ENCODE results near the gene C9. TPM values are rescaled to one million over a fixed set of nuclear protein-coding genes. Genes with fewer than 3 reads are reported as not detected.
A peak's percentile ranks its signal among the peaks of the same experiment; 100 is the strongest.

The C9 gene
- total and polyA plus RNA-seq, 4 donors, result 128 to 3,238 (median 748) TPM

DNA sequence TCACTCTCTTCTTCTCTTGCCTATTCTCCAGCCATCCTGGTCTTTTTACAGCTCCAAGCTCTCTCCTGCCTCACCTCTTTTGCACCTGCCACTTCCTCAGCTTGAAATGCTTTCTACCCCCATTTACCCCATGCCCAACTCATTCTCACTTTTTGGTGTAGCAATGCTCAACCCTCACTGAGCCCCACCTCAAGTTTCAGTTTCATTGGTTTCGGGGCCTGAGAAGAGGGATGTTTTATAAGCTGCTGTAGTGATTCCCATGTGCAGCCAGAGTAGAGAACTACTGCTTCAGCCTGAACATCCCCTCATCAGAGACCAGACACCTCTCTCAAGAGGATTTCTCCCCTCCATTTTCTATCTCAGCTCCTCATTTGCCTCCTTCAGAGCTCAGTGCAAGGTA is 99.8 kb downstream of the C9 start (continued):
- TF ChIP-seq, protein P1, sequence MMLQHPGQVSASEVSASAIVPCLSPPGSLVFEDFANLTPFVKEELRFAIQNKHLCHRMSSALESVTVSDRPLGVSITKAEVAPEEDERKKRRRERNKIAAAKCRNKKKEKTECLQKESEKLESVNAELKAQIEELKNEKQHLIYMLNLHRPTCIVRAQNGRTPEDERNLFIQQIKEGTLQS (IDR thresholded peaks at IDR 0.05), result no peak
- TF ChIP-seq TAF1 (conservative IDR thresholded peaks at IDR 0.05) (no peak), RXRA (IDR thresholded peaks at IDR 0.05) (no peak), FOXA2 (IDR thresholded peaks at IDR 0.05) (no peak)

DNA sequence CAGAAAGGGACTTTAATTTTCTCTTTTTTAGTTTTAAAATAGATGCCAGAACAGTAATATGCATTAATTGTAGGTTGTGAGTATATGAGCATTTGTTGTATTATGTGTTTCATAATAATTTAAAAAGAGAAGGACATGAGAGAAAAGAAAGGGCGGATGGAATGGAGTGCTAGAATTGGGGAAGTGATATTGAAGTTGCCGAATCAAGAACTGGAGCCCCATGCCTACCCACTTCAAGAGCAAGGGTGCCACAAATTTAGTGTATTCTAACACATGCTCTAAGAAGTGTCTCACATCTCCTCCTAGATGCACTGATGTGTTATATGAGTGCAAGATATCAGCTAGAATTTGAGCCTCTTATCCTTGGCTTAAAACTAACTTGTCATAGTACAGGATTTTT is 101.3 kb downstream of the C9 start:
- no peak overlapping the region for H3K27ac ChIP-seq (ENCODE audit: low read depth in 1 of 2, low read length in 2 of 2)
- no peak overlapping the region for H3K9ac ChIP-seq (ENCODE audit: low read depth in 1 of 2, low read length in 2 of 2)
- no peaks in the 10 kb centered on the region for H3K27me3 ChIP-seq (ENCODE audit: control insufficient read depth in 4 of 4, insufficient read depth in 4 of 4, low read length in 3 of 4)
- no peak overlapping the region for H3K4me3 ChIP-seq (ENCODE audit: low read depth in 1 of 3, low read length in 3 of 3)
- TF ChIP-seq HNF4G (IDR thresholded peaks at IDR 0.05), result no peak
- DNase-seq (ENCODE audit: low spot score), result no peak
- H3K36me3 ChIP-seq (ENCODE audit: control insufficient read depth in 4 of 4, insufficient read depth in 3 of 4, low read depth in 1 of 4, low read length in 3 of 4), result no peaks in the 10 kb centered on the region
- no peaks in the 10 kb centered on the region for H3K9me3 ChIP-seq (ENCODE audit: control insufficient read depth in 4 of 4, low read length in 3 of 4)
- 86% methylated on average over 2 of the region's 2 CpGs for WGBS
- peaks cover 0 to 7% (median under 1%) of the 10 kb centered on the region in 4 donors for H3K4me1 ChIP-seq (ENCODE audit: control insufficient read depth in 4 of 4, insufficient read depth in 4 of 4, low read length in 3 of 4)

DNA sequence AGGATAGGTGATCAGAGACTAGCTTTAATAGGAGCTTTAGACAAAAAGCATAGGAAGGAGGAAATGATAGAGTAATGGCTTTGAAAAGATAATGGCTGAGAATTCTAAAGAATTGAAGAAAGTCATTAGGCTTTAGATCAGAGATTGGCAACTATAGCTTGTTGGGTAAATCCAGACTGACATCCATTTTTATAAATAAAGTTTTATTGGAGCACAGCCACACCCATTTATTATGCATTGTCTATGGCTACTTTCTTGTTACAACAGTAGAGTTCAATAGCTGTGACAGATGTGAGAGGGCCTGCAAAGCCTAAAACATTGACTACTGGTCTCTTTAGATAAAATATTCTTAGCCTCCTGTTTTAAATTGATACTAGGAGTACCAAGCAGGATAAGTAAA is 104.2 kb downstream of the C9 start:
- H3K4me1 ChIP-seq (ENCODE audit: control insufficient read depth in 4 of 4, insufficient read depth in 4 of 4, low read length in 3 of 4), result peaks cover 5 to 32% (median 5%) of the 10 kb centered on the region in 4 donors

DNA sequence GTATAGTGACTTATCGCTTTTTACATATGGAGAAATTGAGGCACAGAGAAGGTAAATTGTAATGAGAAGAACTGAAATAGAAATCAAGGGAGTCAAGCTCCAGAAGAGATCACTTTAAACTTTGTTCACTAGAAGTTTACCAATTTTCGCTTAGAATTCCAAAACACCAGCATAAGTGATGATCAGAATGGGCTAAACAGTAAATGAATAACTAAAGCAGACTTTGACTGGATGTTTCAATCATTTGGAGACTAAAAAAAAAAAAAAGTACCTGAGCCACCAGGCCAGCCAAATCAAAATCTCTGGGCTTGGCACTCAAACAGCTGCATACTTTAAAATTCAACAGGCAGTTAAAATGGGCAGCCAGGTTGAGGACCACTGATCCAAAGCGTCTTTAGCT is 106.7 kb downstream of the C9 start:
- 53% methylated on average over 3 of the region's 3 CpGs for WGBS
- no peak overlapping the region for H3K4me3 ChIP-seq (ENCODE audit: low read depth in 1 of 3, low read length in 3 of 3)
- no peak for DNase-seq (ENCODE audit: low spot score)
- H3K36me3 ChIP-seq (ENCODE audit: control insufficient read depth in 4 of 4, insufficient read depth in 3 of 4, low read depth in 1 of 4, low read length in 3 of 4), result no peaks in the 10 kb centered on the region
- no peak overlapping the region for H3K9ac ChIP-seq (ENCODE audit: low read depth in 1 of 2, low read length in 2 of 2)
- peak overlapping the region; percentile 54 to 68 for H3K27ac ChIP-seq (ENCODE audit: low read depth in 1 of 2, low read length in 2 of 2)
- H3K9me3 ChIP-seq (ENCODE audit: control insufficient read depth in 4 of 4, low read length in 3 of 4), result no peaks in the 10 kb centered on the region
- H3K27me3 ChIP-seq (ENCODE audit: control insufficient read depth in 4 of 4, insufficient read depth in 4 of 4, low read length in 3 of 4), result no peaks in the 10 kb centered on the region
- H3K4me1 ChIP-seq (ENCODE audit: control insufficient read depth in 4 of 4, insufficient read depth in 4 of 4, low read length in 3 of 4), result peaks cover 5 to 32% (median 5%) of the 10 kb centered on the region in 4 donors
- TF ChIP-seq, protein P2, sequence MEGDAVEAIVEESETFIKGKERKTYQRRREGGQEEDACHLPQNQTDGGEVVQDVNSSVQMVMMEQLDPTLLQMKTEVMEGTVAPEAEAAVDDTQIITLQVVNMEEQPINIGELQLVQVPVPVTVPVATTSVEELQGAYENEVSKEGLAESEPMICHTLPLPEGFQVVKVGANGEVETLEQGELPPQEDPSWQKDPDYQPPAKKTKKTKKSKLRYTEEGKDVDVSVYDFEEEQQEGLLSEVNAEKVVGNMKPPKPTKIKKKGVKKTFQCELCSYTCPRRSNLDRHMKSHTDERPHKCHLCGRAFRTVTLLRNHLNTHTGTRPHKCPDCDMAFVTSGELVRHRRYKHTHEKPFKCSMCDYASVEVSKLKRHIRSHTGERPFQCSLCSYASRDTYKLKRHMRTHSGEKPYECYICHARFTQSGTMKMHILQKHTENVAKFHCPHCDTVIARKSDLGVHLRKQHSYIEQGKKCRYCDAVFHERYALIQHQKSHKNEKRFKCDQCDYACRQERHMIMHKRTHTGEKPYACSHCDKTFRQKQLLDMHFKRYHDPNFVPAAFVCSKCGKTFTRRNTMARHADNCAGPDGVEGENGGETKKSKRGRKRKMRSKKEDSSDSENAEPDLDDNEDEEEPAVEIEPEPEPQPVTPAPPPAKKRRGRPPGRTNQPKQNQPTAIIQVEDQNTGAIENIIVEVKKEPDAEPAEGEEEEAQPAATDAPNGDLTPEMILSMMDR (IDR thresholded peaks at IDR 0.05; ENCODE audit: low read depth, low read length, missing input control), result no peak
- TF ChIP-seq, protein P3, sequence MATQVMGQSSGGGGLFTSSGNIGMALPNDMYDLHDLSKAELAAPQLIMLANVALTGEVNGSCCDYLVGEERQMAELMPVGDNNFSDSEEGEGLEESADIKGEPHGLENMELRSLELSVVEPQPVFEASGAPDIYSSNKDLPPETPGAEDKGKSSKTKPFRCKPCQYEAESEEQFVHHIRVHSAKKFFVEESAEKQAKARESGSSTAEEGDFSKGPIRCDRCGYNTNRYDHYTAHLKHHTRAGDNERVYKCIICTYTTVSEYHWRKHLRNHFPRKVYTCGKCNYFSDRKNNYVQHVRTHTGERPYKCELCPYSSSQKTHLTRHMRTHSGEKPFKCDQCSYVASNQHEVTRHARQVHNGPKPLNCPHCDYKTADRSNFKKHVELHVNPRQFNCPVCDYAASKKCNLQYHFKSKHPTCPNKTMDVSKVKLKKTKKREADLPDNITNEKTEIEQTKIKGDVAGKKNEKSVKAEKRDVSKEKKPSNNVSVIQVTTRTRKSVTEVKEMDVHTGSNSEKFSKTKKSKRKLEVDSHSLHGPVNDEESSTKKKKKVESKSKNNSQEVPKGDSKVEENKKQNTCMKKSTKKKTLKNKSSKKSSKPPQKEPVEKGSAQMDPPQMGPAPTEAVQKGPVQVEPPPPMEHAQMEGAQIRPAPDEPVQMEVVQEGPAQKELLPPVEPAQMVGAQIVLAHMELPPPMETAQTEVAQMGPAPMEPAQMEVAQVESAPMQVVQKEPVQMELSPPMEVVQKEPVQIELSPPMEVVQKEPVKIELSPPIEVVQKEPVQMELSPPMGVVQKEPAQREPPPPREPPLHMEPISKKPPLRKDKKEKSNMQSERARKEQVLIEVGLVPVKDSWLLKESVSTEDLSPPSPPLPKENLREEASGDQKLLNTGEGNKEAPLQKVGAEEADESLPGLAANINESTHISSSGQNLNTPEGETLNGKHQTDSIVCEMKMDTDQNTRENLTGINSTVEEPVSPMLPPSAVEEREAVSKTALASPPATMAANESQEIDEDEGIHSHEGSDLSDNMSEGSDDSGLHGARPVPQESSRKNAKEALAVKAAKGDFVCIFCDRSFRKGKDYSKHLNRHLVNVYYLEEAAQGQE (IDR thresholded peaks at IDR 0.05), result no peak
- TF ChIP-seq RAD21 (IDR thresholded peaks at IDR 0.05) (peak; percentile 29 to 43), SP1 (IDR thresholded peaks at IDR 0.05) (peak; percentile 83), YY1 (IDR thresholded peaks at IDR 0.05) (peak; percentile 20), FOXA2 (IDR thresholded peaks at IDR 0.05) (no peak), GABPA (IDR thresholded peaks at IDR 0.05 in 1 of 2, conservative IDR thresholded peaks at IDR 0.05 in 1 of 2) (no peak), HNF4G (IDR thresholded peaks at IDR 0.05) (peak; percentile 66)
- TF ChIP-seq, protein P4, sequence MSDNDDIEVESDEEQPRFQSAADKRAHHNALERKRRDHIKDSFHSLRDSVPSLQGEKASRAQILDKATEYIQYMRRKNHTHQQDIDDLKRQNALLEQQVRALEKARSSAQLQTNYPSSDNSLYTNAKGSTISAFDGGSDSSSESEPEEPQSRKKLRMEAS (IDR thresholded peaks at IDR 0.05), result peak; percentile 9

More for the DNA sequence above, 104.2 kb downstream of the C9 start:
- Histone ChIP-seq H3K36me3 (ENCODE audit: control insufficient read depth in 4 of 4, insufficient read depth in 3 of 4, low read depth in 1 of 4, low read length in 3 of 4) (no peaks in the 10 kb centered on the region), H3K27ac (ENCODE audit: low read depth in 1 of 2, low read length in 2 of 2) (no peak overlapping the region), H3K9ac (ENCODE audit: low read depth in 1 of 2, low read length in 2 of 2) (no peak overlapping the region), H3K9me3 (ENCODE audit: control insufficient read depth in 4 of 4, low read length in 3 of 4) (no peaks in the 10 kb centered on the region), H3K27me3 (ENCODE audit: control insufficient read depth in 4 of 4, insufficient read depth in 4 of 4, low read length in 3 of 4) (no peaks in the 10 kb centered on the region), H3K4me3 (ENCODE audit: low read depth in 1 of 3, low read length in 3 of 3) (no peak overlapping the region)
- TF ChIP-seq GABPA (IDR thresholded peaks at IDR 0.05 in 1 of 2, conservative IDR thresholded peaks at IDR 0.05 in 1 of 2) (no peak), NR2F2 (IDR thresholded peaks at IDR 0.05) (no peak), TAF1 (conservative IDR thresholded peaks at IDR 0.05) (no peak), FOXA2 (IDR thresholded peaks at IDR 0.05) (no peak), JUND (IDR thresholded peaks at IDR 0.05) (no peak), YY1 (IDR thresholded peaks at IDR 0.05) (no peak), RXRA (IDR thresholded peaks at IDR 0.05) (no peak), HNF4G (IDR thresholded peaks at IDR 0.05) (no peak)
- TF ChIP-seq, protein P2 (IDR thresholded peaks at IDR 0.05; ENCODE audit: low read depth, low read length, missing input control), result no peak
- TF ChIP-seq, protein P4 (IDR thresholded peaks at IDR 0.05), result no peak
- TF ChIP-seq, protein P1 (IDR thresholded peaks at IDR 0.05), result no peak
- no peak for DNase-seq (ENCODE audit: low spot score)

Data from liver (tissue), 9 donors.